Right lobe of liver (tissue), 6 donors: ENCODE measurements around the gene ZFR. TPM values are rescaled to one million over a fixed set of nuclear protein-coding genes. Genes with fewer than 3 reads are reported as not detected.

Source experiments
- ATAC-seq, 4 donors: fragments of 200-7000 bp; cut with Tn5 transposase; one replicate each; pipeline ENCODE4 v1.9.1; 2020; ENCODE audit warnings: mild to moderate bottlenecking in 4 of 4, moderate library complexity in 4 of 4
- DNase-seq, 3 donors: peaks; one replicate each; pipeline ENCODE4 v3.0.0-alpha.2; 2020
- H3K27ac ChIP-seq, 3 donors: fragments of 200-600 bp; one replicate each; pipeline ENCODE4 v1.8.0; 2022
- H3K27me3 ChIP-seq, 2 donors: fragments of 200-600 bp; one replicate each; pipeline ENCODE4 v1.8.0; 2022
- H3K36me3 ChIP-seq, 4 donors: fragments of 200-600 bp; sonication (generic) in 1 of 4; one replicate each; pipeline versions ENCODE4 v1.5.1 to v1.8.0; 2017 to 2022; ENCODE audit warnings: control low read depth in 1 of 4
- H3K4me1 ChIP-seq, 4 donors: fragments of 200-600 bp; sonication (generic) in 1 of 4; one replicate each; pipeline versions ENCODE4 v1.5.1 to v1.8.0; 2017 to 2022; ENCODE audit warnings: control low read depth in 1 of 4
- H3K4me3 ChIP-seq, 3 donors: fragments of 200-600 bp; one replicate each; pipeline ENCODE4 v1.8.0; 2022
- H3K9me3 ChIP-seq, 4 donors: fragments of 200-600 bp; sonication (generic) in 1 of 4; one replicate each; pipeline versions ENCODE4 v1.5.1 to v1.8.0; 2017 to 2022; ENCODE audit warnings: control low read depth in 1 of 4
- POLR2A ChIP-seq: fragments of 450-650 bp; IDR thresholded peaks from one replicate; pipeline ENCODE4 v1.6.1; 2017; ENCODE audit warnings: antibody characterized with exemption, mild to moderate bottlenecking
- WGBS: methylation state at CpG from one replicate; pipeline ENCODE4 v1.1.6; 2018; ENCODE audit warnings: low coverage, low lambda C conversion rate; ENCODE audit not compliant: insufficient coverage; ENCODE audit errors: missing lambda C conversion rate; 5-methylcytosine and 5-hydroxymethylcytosine counted together
- intact Hi-C, 2 donors: fragments of 100-400 bp; cut with DNase I; formaldehyde crosslinking; loops; one replicate each; pipeline versions ENCODE4 v1.11.2 to v1.14.1; 2022
- total RNA-seq, 6 experiments: library from RNA; depleted of rRNA in 2 of 6; stranded (reverse); fragments of >200 nt in 2 of 6; fragmentation: NEBNext Ultra II Directional in 3 of 6; extraction: Animal tissue kit (Norgen Biotek cat#: 25700) in 3 of 6; gene quantifications; one replicate each; pipeline versions ENCODE4 v1.1.0 to v1.2.4, GENCODE V29; 2016 to 2023
- TF ChIP-seq, protein P1 (sequence below), 4 donors: fragments of 200-600 bp in 3 of 4; fragments of 450-650 bp in 1 of 4; IDR thresholded peaks; one replicate each; pipeline versions ENCODE4 v1.5.1 to v1.8.0; 2016 to 2022; ENCODE audit warnings: antibody characterized with exemption in 4 of 4, mild to moderate bottlenecking in 2 of 4
- donor health status: DM: no; HTN: yes; CAD: no.
- donor health status: DM: no; HTN: no; CAD: no.
- donor health status: DM: no; HTN: no; CAD: no.
- donor health status: DM: no; HTN: yes; CAD: no.
- donor health status: DM: no; HTN: yes; CAD: no.

ZFR gene
- total RNA-seq, 6 experiments from 2014 or later: 19.8 to 36.8 (median 25.8) TPM

- Histone ChIP-seq H3K4me3 (no peak overlapping the region), H3K27me3 (no peaks in the 10 kb centered on the region), H3K9me3 (no peaks in the 10 kb centered on the region), H3K36me3 (no peaks in the 10 kb centered on the region), H3K4me1 (peaks cover 0 to 22% (median 10%) of the 10 kb centered on the region in 4 donors), H3K27ac (no peak overlapping the region)
- 75% methylated on average over 3 of the region's 3 CpGs for WGBS
- intact Hi-C loops: loop anchor here (10.0 kb wide), 1 partner anchor 91 kb away; no protein-coding TSS in a partner anchor
- no peak for DNase-seq
- TF ChIP-seq, protein P1, sequence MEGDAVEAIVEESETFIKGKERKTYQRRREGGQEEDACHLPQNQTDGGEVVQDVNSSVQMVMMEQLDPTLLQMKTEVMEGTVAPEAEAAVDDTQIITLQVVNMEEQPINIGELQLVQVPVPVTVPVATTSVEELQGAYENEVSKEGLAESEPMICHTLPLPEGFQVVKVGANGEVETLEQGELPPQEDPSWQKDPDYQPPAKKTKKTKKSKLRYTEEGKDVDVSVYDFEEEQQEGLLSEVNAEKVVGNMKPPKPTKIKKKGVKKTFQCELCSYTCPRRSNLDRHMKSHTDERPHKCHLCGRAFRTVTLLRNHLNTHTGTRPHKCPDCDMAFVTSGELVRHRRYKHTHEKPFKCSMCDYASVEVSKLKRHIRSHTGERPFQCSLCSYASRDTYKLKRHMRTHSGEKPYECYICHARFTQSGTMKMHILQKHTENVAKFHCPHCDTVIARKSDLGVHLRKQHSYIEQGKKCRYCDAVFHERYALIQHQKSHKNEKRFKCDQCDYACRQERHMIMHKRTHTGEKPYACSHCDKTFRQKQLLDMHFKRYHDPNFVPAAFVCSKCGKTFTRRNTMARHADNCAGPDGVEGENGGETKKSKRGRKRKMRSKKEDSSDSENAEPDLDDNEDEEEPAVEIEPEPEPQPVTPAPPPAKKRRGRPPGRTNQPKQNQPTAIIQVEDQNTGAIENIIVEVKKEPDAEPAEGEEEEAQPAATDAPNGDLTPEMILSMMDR (IDR thresholded peaks at IDR 0.05): no peak
- no peak for TF ChIP-seq POLR2A
- ATAC-seq: no peak
Observed at GRCh38 chr5:32326216-32326772, 118.2 kb downstream of the ZFR start.

- Histone ChIP-seq H3K9me3 (no peaks in the 10 kb centered on the region), H3K36me3 (no peaks in the 10 kb centered on the region), H3K4me1 (peaks cover 0 to 15% (median 8%) of the 10 kb centered on the region in 4 donors), H3K27me3 (no peaks in the 10 kb centered on the region), H3K4me3 (no peak overlapping the region), H3K27ac (no peak overlapping the region)
- 90% methylated on average over 4 of the region's 4 CpGs for WGBS
- intact Hi-C loops: loop anchor here (10.0 kb wide), 1 partner anchor 91 kb away; no protein-coding TSS in a partner anchor
- no peak for TF ChIP-seq POLR2A
- TF ChIP-seq, protein P1 (IDR thresholded peaks at IDR 0.05): no peak
- ATAC-seq (no peak), DNase-seq (no peak)
Observed at GRCh38 chr5:32325616-32326015, 118.9 kb downstream of the ZFR start.

GRCh38 chr5:32325062-32325461, 119.5 kb downstream of the ZFR start:
- peaks cover 0 to 10% (median 5%) of the 10 kb centered on the region in 4 donors for H3K4me1 ChIP-seq
- no peak for DNase-seq
- no peak for ATAC-seq
- intact Hi-C loops: loop anchor here (10.0 kb wide), 1 partner anchor 90 kb away; no protein-coding TSS in a partner anchor
- H3K27ac ChIP-seq: no peak overlapping the region
- no peaks in the 10 kb centered on the region for H3K9me3 ChIP-seq
- TF ChIP-seq, protein P1 (IDR thresholded peaks at IDR 0.05): no peak
- no peak for TF ChIP-seq POLR2A
- H3K4me3 ChIP-seq: no peak overlapping the region
- no peaks in the 10 kb centered on the region for H3K27me3 ChIP-seq
- WGBS: 62% methylated on average over 3 of the region's 3 CpGs
- H3K36me3 ChIP-seq: no peaks in the 10 kb centered on the region

DNA sequence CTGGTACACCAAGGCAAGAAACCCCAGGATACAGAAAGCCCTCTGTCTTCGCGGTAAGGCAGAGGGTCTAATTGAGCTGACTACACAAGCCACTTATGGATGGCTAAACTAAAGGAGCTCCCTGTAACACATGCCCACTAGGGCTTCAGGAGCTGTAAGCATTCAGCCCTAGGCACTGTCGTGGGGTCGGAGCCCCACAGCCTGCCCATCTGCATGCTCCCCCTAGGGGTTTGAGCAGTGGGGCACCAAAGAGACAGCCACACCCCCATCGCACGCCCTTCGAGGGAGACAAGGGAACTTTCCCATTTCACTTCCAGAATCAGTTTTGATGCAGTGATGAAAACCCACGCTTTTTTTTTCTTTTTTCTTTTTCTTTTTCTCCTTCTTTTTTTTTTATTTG, 120.8 kb downstream of the ZFR start:
- 69% methylated on average over 2 of the region's 8 CpGs for WGBS
- Histone ChIP-seq H3K9me3 (no peaks in the 10 kb centered on the region), H3K4me3 (no peak overlapping the region), H3K27me3 (no peaks in the 10 kb centered on the region), H3K4me1 (no peaks in the 10 kb centered on the region), H3K36me3 (no peaks in the 10 kb centered on the region), H3K27ac (no peak overlapping the region)
- no peak for DNase-seq
- intact Hi-C loops: loop anchor here (10.0 kb wide), 1 partner anchor 89 kb away; no protein-coding TSS in a partner anchor
- TF ChIP-seq POLR2A: no peak
- TF ChIP-seq, protein P1 (IDR thresholded peaks at IDR 0.05): no peak
- no peak for ATAC-seq
